K562 (cell line): ENCODE data around the gene TMEM234. TPM values are rescaled to one million over a fixed set of nuclear protein-coding genes. Genes with fewer than 3 reads are reported as not detected.

Source experiments
- ATF4 ChIP-seq: fragments of 450-650 bp; formaldehyde crosslinking; IDR thresholded peaks from 2 replicates; pipeline ENCODE4 v1.4.0; 2022; ENCODE audit warnings: mild to moderate bottlenecking, moderate library complexity
- COPS2 ChIP-seq: fragments of 450-650 bp; conservative IDR thresholded peaks from 2 replicates; pipeline ENCODE4 v1.6.1; 2016; ENCODE audit warnings: mild to moderate bottlenecking, moderate library complexity
- DMBX1 ChIP-seq: fragments of 250-450 bp; sonication (Bioruptor Pico); IDR thresholded peaks from 2 replicates; pipeline ENCODE4 v1.8.0; 2022; ENCODE audit warnings: inconsistent platforms, mild to moderate bottlenecking, moderate library complexity, borderline replicate concordance
- E2F5 ChIP-seq: sonication (generic); formaldehyde crosslinking; IDR thresholded peaks from 2 replicates; pipeline ENCODE4 v1.8.0; 2022; ENCODE audit warnings: mild to moderate bottlenecking, missing genetic modification reagents
- ELF4 ChIP-seq: fragments of 450-650 bp; formaldehyde crosslinking; IDR thresholded peaks from 2 replicates; pipeline ENCODE4 v1.4.0; 2022; ENCODE audit warnings: missing genetic modification characterization
- FOSL1 ChIP-seq: fragments of 200-800 bp; sonication (Bioruptor generic); conservative IDR thresholded peaks from 2 replicates; pipeline ENCODE4 v1.6.1; 2016; ENCODE audit warnings: missing genetic modification characterization, missing compliant biosample characterization
- HDAC8 ChIP-seq: fragments of 450-650 bp; IDR thresholded peaks from 2 replicates; pipeline ENCODE4 v1.6.1; 2016; ENCODE audit warnings: mild to moderate bottlenecking, missing genetic modification characterization, moderate library complexity, missing compliant biosample characterization
- HMBOX1 ChIP-seq: sonication (generic); IDR thresholded peaks from 2 replicates; pipeline ENCODE4 v1.6.1; 2016
- HMGXB4 ChIP-seq: sonication (generic); formaldehyde crosslinking; IDR thresholded peaks from 2 replicates; pipeline ENCODE4 v1.8.1; 2023; ENCODE audit warnings: mild to moderate bottlenecking, missing genetic modification reagents
- MAFG ChIP-seq: fragments of 450-650 bp; conservative IDR thresholded peaks from 2 replicates; pipeline ENCODE4 v1.6.1; 2016; ENCODE audit warnings: missing genetic modification characterization, missing compliant biosample characterization
- NCOA2 ChIP-seq, 2 experiments: fragments of 450-650 bp; IDR thresholded peaks; 2 replicates each; pipeline ENCODE4 v1.6.1; 2018; ENCODE audit warnings: mild to moderate bottlenecking in 2 of 2, moderate library complexity in 1 of 2; ENCODE audit not compliant: partially characterized antibody in 2 of 2
- NUFIP1 ChIP-seq: fragments of 450-650 bp; IDR thresholded peaks from 2 replicates; pipeline ENCODE4 v1.6.1; 2018; ENCODE audit not compliant: partially characterized antibody
- PHF20 ChIP-seq: fragments of 450-650 bp; IDR thresholded peaks from 2 replicates; pipeline ENCODE4 v1.6.1; 2018; ENCODE audit not compliant: partially characterized antibody
- PHF8 ChIP-seq: fragments of 200-600 bp; sonication (generic); IDR thresholded peaks from 2 replicates; pipeline ENCODE4 v1.6.1; 2012; ENCODE audit warnings: mixed run types, mild to moderate bottlenecking, inconsistent platforms, low read length, moderate library complexity, borderline replicate concordance
- SPI1 ChIP-seq: IDR thresholded peaks from 2 replicates; pipeline ENCODE4 v1.6.1; 2011; ENCODE audit warnings: low read depth, low read length, control low read depth, borderline replicate concordance
- TAF1 ChIP-seq: IDR thresholded peaks from 2 replicates; pipeline ENCODE4 v1.6.1; 2011; ENCODE audit warnings: mild to moderate bottlenecking, low read length, moderate library complexity; ENCODE audit not compliant: insufficient read depth, control insufficient read depth, severe bottlenecking; ENCODE audit errors: extremely low read depth
- TRIM25 ChIP-seq: fragments of 450-650 bp; IDR thresholded peaks from 2 replicates; pipeline ENCODE4 v1.7.0; 2016; ENCODE audit warnings: borderline replicate concordance
- ZKSCAN3 ChIP-seq: fragments of 250-450 bp; sonication (Bioruptor Pico); IDR thresholded peaks from 2 replicates; pipeline ENCODE4 v1.4.0; 2020
- ZNF668 ChIP-seq: fragments of 250-450 bp; sonication (Bioruptor Pico); IDR thresholded peaks from 2 replicates; pipeline ENCODE4 v1.8.0; 2022; ENCODE audit warnings: mild to moderate bottlenecking, inconsistent platforms
- ZNF707 ChIP-seq: fragments of 250-450 bp; sonication (Bioruptor Pico); conservative IDR thresholded peaks from 2 replicates; pipeline ENCODE4 v1.8.0; 2022; ENCODE audit warnings: inconsistent platforms, mild to moderate bottlenecking, moderate library complexity
- polyA plus RNA-seq, 8 experiments: library from polyadenylated mRNA; depleted of rRNA in 4 of 8; stranded (reverse) in 5 of 8; unstranded in 3 of 8; fragments of >200 nt; fragmentation: Nextera tagmentation in 2 of 8; fragmentation: Illumina TruSeq in 1 of 8; extraction: Ambion mirVana in 2 of 8; extraction: Trizol in 1 of 8; gene quantifications; 2 replicates each; pipeline versions ENCODE4 v1.2.1 to v1.2.3, GENCODE V29; 2011 to 2014; ENCODE audit warnings: inconsistent platforms in 1 of 8, missing spikeins in 1 of 8
- total RNA-seq, 7 experiments: library from RNA; depleted of rRNA in 6 of 7; stranded (reverse); fragments of >200 nt in 6 of 7; fragmentation: Illumina TruSeq in 2 of 7; extraction: Trizol in 2 of 7; gene quantifications; 2 replicates each; pipeline versions ENCODE4 v1.2.1 to v1.2.3, GENCODE V29; 2011 to 2021; ENCODE audit warnings: low replicate concordance in 1 of 7

TMEM234 gene
- total and polyA plus RNA-seq, 9 of the 15 experiments (the other 6 are each of a cell fraction or from before 2014, with no cell fraction given) = 5.0 to 12.9 (median 7.6) TPM

GRCh38 chr1:32179443-32180185 is 42.5 kb downstream of the TMEM234 start, which contains the start of gene TXLNA (continued):
- TF ChIP-seq TRIM25 (no peak), HMGXB4 (peak; percentile 82), NUFIP1 (peak; percentile 81), ZNF707 (CRISPR knock-in tag) (no peak), HMBOX1 (no peak), HDAC8 (tag) (peak; percentile 87), NCOA2 (IDR thresholded peaks at IDR 0.05; ENCODE audit: partially characterized antibody in 2 of 2) (no peak), E2F5 (0 out of 2 replicates have a peak, but pooled peaks have one; percentile 75), ZNF668 (no peak), MAFG (no peak), FOSL1 (tag) (peak; percentile 54), ATF4 (CRISPR knock-in tag) (peak; percentile 25; the same call in 1 of the 2 replicates), COPS2 (no peak), PHF20 (peak; percentile 46), PHF8 (peak; percentile 94), ELF4 (peak; percentile 59; the same call in 1 of the 2 replicates), SPI1 (no peak), ZKSCAN3 (no peak), TAF1 (peak; percentile 79), DMBX1 (CRISPR knock-in tag) (no peak; the same call in none of the 2 replicates)
